Measurements from ENCODE around the gene TMEM141. TPM values are rescaled to one million over a fixed set of nuclear protein-coding genes. Genes with fewer than 3 reads are reported as not detected.
"Not testable (repeated sequence)": the region's sequence is repeated elsewhere in the genome, so short reads cannot be mapped to it uniquely, and the experiment has no call there.

TMEM141 gene
- total RNA-seq, 1 donor from 2014 or later, result 29.2 TPM

GRCh38 chr9:136753371-136754058 lies 37.6 kb upstream of the TMEM141 start:
- Mint-ChIP-seq H3K4me3 (ENCODE audit: unreplicated experiment) (no peak overlapping the region), H3K36me3 (ENCODE audit: unreplicated experiment) (no peaks in the 10 kb centered on the region), H3K9me3 (ENCODE audit: unreplicated experiment) (peaks cover 12% of the 10 kb centered on the region), H3K27me3 (ENCODE audit: unreplicated experiment) (peaks cover 20% of the 10 kb centered on the region), H3K27ac (ENCODE audit: unreplicated experiment) (no peak overlapping the region), H3K4me1 (ENCODE audit: unreplicated experiment) (no peaks in the 10 kb centered on the region)
- no peak for TF ChIP-seq CTCF (IDR thresholded peaks at IDR 0.05)
- DNase-seq (ENCODE audit: extremely low spot score, unreplicated experiment), result no peak

GRCh38 chr9:136754059-136754572 lies 37.0 kb upstream of the TMEM141 start:
- no peaks in the 10 kb centered on the region for H3K4me1 Mint-ChIP-seq (ENCODE audit: unreplicated experiment)
- no peak overlapping the region for H3K27ac Mint-ChIP-seq (ENCODE audit: unreplicated experiment)
- DNase-seq (ENCODE audit: extremely low spot score, unreplicated experiment), result no peak
- no peaks in the 10 kb centered on the region for H3K36me3 Mint-ChIP-seq (ENCODE audit: unreplicated experiment)
- peaks cover 12% of the 10 kb centered on the region for H3K9me3 Mint-ChIP-seq (ENCODE audit: unreplicated experiment)
- no peak for TF ChIP-seq CTCF (IDR thresholded peaks at IDR 0.05)
- no peak overlapping the region for H3K4me3 Mint-ChIP-seq (ENCODE audit: unreplicated experiment)
- H3K27me3 Mint-ChIP-seq (ENCODE audit: unreplicated experiment), result peaks cover 20% of the 10 kb centered on the region

- H3K4me3 Mint-ChIP-seq (ENCODE audit: unreplicated experiment), result no peak overlapping the region
- H3K27me3 Mint-ChIP-seq (ENCODE audit: unreplicated experiment), result peaks cover 20% of the 10 kb centered on the region
- H3K36me3 Mint-ChIP-seq (ENCODE audit: unreplicated experiment), result no peaks in the 10 kb centered on the region
- no peak for TF ChIP-seq CTCF (IDR thresholded peaks at IDR 0.05)
- H3K4me1 Mint-ChIP-seq (ENCODE audit: unreplicated experiment), result no peaks in the 10 kb centered on the region
- H3K9me3 Mint-ChIP-seq (ENCODE audit: unreplicated experiment), result peaks cover 12% of the 10 kb centered on the region
- no peak overlapping the region for H3K27ac Mint-ChIP-seq (ENCODE audit: unreplicated experiment)
- DNase-seq (ENCODE audit: extremely low spot score, unreplicated experiment), result no peak
These were observed 36.4 kb upstream of the TMEM141 start for GRCh38 chr9:136754626-136755301.

GRCh38 chr9:136755302-136756133 lies 35.6 kb upstream of the TMEM141 start:
- not testable (repeated sequence) for H3K36me3 Mint-ChIP-seq (ENCODE audit: unreplicated experiment); H3K27ac Mint-ChIP-seq (ENCODE audit: unreplicated experiment); H3K4me1 Mint-ChIP-seq (ENCODE audit: unreplicated experiment); DNase-seq (ENCODE audit: extremely low spot score, unreplicated experiment); H3K4me3 Mint-ChIP-seq (ENCODE audit: unreplicated experiment)
- Mint-ChIP-seq H3K9me3 (ENCODE audit: unreplicated experiment) (peaks cover 12% of the 10 kb centered on the region), H3K27me3 (ENCODE audit: unreplicated experiment) (peaks cover 19% of the 10 kb centered on the region)

- H3K4me3 Mint-ChIP-seq (ENCODE audit: unreplicated experiment), result no peak overlapping the region
- H3K27ac Mint-ChIP-seq (ENCODE audit: unreplicated experiment), result no peak overlapping the region
- no peaks in the 10 kb centered on the region for H3K36me3 Mint-ChIP-seq (ENCODE audit: unreplicated experiment)
- H3K9me3 Mint-ChIP-seq (ENCODE audit: unreplicated experiment), result peaks cover 12% of the 10 kb centered on the region
- H3K4me1 Mint-ChIP-seq (ENCODE audit: unreplicated experiment), result no peaks in the 10 kb centered on the region
- no peak for TF ChIP-seq CTCF (IDR thresholded peaks at IDR 0.05)
- peaks cover 16% of the 10 kb centered on the region for H3K27me3 Mint-ChIP-seq (ENCODE audit: unreplicated experiment)
- DNase-seq (ENCODE audit: extremely low spot score, unreplicated experiment), result no peak
These were observed 35.1 kb upstream of the TMEM141 start for GRCh38 chr9:136756134-136756438.

Measured in osteocyte (in vitro differentiated cells).